ENCODE results near the gene RET.

GRCh38 chr10:43061760-43062159, 15.1 kb upstream of the RET start:
- no peak for TF ChIP-seq CTCF (IDR thresholded peaks at IDR 0.05)
- TF ChIP-seq POLR2A (IDR thresholded peaks at IDR 0.05): no peak
- TF ChIP-seq POLR2AphosphoS5 (IDR thresholded peaks at IDR 0.05): no peak
- no peak for TF ChIP-seq EP300 (IDR thresholded peaks at IDR 0.05)

Measured in sigmoid colon (tissue), 4 donors.